Measurements from ENCODE around the gene MAPT.

- TF ChIP-seq CTCF (IDR thresholded peaks at IDR 0.05) = no peak
- TF ChIP-seq POLR2A (IDR thresholded peaks at IDR 0.05) = no peak
- TF ChIP-seq EP300 (IDR thresholded peaks at IDR 0.05) = no peak
Measured at GRCh38 chr17:45850468-45850867, 43.9 kb upstream of the MAPT start.
